ENCODE measurements around the gene CBFA2T3.

The CBFA2T3 gene

DNA sequence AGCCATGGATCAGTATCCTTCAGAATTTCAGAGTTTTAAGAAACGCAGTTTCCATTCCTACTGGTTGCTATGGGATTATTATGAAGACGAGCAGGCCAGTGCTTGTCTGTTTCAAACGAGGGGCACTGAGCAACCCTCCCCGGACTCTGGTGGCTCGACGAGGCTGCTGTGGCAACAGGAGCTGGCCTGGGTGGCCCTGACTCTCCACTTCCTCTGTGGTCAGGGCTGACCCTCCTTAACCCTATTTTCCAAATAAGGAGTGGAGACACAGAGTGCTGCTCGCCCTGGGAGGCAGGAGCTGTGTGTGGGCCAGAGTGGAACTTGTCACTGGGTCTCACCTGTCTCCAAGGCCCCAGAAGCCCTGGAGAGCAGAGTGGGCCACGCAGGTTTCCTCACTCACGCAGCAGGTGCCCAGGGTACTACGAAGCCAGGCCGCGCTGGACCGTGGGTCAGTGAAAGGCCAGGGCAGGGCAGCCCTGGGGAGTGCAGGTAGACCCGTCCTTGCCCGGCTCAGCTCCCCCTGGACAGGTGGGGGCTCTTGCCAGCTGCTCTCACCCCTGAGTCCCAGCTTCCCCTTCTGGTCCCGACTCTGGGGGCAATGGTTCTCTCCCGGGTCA lies 123.6 kb downstream of the CBFA2T3 start:
- DNase-seq: no peak

GRCh38 chr16:88851616-88852015 lies 125.4 kb downstream of the CBFA2T3 start:
- no peak for DNase-seq

DNA sequence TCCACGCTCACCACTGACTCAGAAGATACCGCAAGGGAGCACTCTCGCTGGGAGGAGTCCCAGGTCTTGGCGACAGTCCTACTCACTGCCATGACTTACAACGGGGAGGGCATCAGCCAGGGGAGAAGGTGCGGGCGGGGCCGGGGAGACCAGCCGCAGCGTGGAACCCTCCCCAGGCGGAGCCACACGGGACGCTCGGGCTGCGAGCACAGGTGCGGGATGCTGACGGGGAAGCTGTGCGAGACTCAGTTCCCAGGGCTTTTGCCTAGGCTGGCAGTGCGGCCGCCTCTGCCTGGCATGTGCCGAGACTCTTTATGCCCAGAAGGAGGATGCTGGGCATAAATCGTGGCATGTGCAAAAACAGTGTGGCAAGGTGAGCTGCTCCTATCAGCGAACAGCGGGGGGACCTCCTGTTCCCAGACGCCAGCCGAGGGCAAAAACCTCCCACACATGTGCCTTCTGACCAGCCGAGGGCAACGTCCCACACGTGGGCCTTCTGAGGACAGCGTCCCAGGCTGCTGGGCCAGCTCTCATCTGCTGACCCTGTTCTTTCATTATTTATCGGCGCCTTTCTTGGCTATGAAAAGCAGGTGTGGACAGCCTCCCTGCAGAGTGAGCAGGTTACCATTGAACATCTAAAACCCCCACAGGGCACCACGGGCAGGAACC lies 126.3 kb downstream of the CBFA2T3 start:
- DNase-seq: no peak

- no peak for DNase-seq
These were observed 128.4 kb downstream of the CBFA2T3 start for GRCh38 chr16:88848557-88848956.

GRCh38 chr16:88847654-88848053 lies 129.4 kb downstream of the CBFA2T3 start:
- DNase-seq: no peak

DNA sequence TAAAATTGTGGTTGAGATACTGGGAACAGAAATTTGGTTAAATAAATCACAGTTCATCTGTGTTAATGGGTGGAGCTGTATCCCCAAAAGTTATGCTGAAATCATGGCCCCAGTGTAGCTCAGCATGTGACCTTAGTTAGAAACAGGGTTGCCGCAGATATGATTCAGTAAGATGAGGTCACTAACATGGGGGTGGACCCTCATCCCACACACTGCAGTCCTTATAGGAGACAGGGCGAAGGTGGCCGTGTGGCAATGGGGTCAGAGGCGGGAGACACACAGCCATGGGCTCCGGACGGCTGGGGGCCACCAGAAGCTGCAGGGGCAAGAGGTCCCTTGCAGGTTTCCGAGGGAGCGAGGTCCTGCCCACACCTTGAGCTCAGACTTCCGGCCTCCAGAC lies 130.9 kb downstream of the CBFA2T3 start:
- DNase-seq: no peak

GRCh38 chr16:88844419-88845036 lies 132.5 kb downstream of the CBFA2T3 start:
- DNase-seq: no peak

GRCh38 chr16:88843256-88843655 lies 133.8 kb downstream of the CBFA2T3 start:
- no peak for DNase-seq

GRCh38 chr16:88842806-88843205 lies 134.2 kb downstream of the CBFA2T3 start:
- no peak for DNase-seq

DNA sequence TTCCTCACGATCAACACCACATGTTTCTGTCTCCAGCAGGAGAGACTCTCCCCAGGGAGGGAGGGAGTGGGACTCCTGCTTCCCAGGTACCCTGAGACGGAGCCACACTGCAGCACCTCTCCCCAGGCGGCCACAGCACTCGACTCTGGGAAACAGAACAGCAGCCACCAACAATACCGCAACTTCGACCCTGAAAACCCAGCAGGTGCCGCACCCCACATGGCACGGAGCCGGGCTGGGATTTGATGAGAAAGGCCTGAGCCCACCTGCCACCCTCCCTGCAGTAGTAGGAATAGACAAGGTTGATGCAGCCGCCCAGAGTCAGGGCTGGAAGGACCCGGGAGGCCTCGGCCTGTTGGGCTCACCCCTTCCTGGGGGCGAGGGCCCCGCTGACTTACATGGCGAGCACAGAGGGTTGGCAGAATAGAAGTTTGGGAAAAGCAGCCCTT lies 134.7 kb downstream of the CBFA2T3 start:
- DNase-seq: no peak

GRCh38 chr16:88841521-88842307 lies 135.3 kb downstream of the CBFA2T3 start:
- DNase-seq: no peak

- DNase-seq: no peak
These were observed 136.3 kb downstream of the CBFA2T3 start for GRCh38 chr16:88840600-88841215.

DNA sequence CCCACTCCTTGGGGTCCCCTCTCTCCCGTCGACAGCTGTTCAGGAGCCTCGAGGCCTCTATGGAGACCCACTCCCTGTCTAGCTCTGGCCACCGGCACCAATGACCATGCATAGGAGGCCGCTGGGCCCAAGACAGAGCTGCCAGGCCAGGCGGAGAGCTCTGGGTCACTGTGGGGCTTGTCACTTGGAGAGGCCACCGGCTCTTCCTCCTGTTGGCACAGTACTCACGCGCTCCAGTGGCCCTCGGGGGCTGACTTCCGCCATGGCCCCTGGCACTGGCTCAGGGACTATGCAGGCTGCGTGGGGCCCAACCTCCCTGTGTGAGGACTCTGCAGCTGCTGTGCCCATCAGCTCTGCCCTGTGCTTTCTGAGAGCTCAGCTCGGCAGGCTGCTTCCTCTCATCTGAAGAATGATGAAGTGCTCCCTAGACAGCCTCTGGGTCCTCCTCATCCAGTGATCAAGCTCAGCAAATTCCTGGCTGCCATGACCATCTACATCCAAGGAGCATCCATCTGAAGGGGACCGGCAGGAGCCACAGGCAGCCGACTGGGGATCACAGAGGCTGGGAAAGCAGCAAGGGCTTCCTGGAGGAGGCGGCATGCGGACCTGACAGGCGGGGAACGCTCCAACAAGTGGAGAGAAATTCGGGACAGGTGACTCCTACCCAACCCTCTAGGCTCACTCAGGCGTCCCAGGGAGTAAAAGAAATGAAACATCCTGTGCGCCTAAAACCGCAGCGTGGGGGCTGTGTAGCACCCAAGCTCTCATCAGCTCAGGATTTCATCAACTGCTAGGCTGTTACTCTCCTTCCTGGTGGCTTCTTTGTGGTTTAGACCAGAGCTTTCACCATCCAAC lies 137.0 kb downstream of the CBFA2T3 start:
- DNase-seq: no peak

- no peak for DNase-seq
These were observed 137.9 kb downstream of the CBFA2T3 start for GRCh38 chr16:88839026-88839529.

DNA sequence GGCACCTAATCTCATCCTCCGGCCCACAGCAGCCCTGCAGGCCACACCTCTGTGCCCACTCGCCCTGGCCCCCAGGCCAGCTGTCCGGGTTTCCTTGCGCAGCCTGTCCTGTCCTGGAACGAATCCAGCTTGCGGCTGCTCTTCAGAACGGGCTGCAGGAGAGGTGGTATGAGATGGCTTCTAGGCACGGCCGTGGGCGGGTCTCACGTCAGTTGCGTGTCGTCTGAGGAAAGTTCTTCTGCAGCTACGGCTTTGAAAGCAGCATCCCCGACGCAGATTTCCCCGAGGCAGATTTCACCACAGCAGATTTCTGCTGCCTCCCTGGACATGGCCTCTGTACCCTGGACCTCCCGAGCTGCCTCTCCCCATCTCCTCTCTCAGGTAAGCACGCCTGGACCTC lies 138.4 kb downstream of the CBFA2T3 start:
- DNase-seq: no peak

DNA sequence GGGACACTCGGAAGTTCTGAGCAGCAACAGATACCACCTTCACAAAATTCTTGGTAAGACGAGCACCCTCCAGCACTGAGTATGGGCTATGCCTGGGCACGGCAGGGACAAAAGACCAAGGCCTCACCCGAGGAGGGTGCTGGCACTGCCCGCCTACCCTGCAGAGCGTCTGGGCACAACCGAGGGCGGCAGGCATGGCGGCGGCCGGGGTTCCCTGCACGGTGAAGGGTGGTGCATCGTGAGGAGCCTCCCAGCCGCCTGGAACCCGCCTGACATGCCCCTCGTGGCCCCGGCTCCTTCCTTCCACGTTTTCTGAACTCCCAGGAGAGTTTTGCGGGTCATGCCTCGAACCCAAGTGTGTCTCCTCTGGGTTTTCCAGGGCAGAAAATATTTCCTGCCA lies 139.2 kb downstream of the CBFA2T3 start:
- DNase-seq: no peak

GRCh38 chr16:88836791-88837190 lies 140.2 kb downstream of the CBFA2T3 start:
- no peak for DNase-seq

- no peak for DNase-seq
These were observed 141.2 kb downstream of the CBFA2T3 start for GRCh38 chr16:88835818-88836217.

GRCh38 chr16:88835383-88835782 lies 141.6 kb downstream of the CBFA2T3 start:
- DNase-seq: no peak

DNA sequence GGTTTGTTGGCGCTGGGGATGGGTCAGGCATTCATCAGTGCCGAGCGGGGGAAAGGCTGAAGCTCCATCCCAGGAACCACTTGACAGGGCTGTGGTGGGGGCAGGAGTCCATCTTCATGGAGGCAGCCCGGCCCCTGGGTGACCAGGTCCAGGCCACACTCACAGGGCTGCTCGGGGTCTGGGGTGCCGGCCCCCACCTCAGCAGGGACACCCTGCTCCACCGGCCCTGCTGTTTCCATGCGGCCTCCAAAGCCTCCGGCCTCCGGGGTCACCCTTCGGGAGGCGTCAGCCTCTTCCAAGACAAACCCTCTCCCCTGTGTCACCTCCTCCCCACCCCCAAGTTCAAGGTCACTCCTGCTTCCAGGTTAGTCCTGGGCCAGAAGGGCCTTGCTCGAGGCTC lies 142.3 kb downstream of the CBFA2T3 start:
- no peak for DNase-seq

DNA sequence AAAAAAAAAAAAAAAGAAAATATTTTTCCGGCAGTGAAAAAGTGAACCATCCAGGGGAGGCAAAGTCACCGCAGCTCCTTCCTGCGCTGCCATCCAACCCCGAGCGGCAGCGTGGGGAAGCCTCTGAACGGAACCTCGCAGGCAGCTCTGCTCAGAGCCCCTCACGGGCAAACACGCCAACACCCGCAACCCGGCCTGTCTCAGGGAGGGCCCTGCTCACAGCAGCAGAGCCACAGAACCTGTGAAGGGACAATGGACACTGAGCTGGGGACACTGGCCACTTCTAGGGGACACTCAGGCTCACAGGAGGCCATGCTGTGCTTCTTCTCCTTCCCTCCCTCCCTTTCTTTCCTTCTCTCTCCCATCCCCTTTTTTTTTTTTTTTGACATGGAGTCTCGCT lies 143.9 kb downstream of the CBFA2T3 start:
- no peak for DNase-seq

DNA sequence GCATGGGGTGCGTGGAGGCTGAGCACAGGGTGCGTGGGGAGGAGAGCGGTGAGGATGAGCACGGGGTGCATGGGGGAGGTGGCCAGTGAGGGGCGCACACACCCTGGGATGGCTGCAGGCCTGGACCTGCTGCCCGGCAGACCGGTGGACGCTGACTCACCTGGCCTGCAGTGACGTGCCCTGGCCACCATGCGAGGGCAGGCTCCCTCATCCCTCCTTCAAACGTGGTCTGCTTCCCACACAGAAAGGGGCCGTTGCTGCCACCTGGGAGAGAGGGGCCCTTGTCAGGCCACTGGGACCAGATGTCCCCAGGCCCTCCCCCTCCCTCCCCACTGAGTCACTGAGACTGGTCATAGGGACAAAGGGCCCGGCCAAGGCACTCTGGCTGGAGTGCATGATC lies 145.2 kb downstream of the CBFA2T3 start:
- DNase-seq: no peak

Measured in DMS153 (cell line).